Thyroid gland (tissue), 4 donors: Measurements from ENCODE around the gene PHACTR3. TPM values are rescaled to one million over a fixed set of nuclear protein-coding genes. Genes with fewer than 3 reads are reported as not detected.

Experiments used
- DNase-seq, 2 donors: peaks; one replicate each; pipeline ENCODE4 v3.0.0-alpha.2; 2019
- H3K27ac ChIP-seq, 3 donors: fragments of 200-600 bp; sonication (generic); 1 replicate in 2 of 3; 2 replicates in 1 of 3; pipeline ENCODE4 v1.5.1; 2016 to 2019; ENCODE audit warnings: mild to moderate bottlenecking in 1 of 3, moderate library complexity in 1 of 3
- H3K27me3 ChIP-seq: fragments of 200-600 bp; sonication (generic); one replicate; pipeline ENCODE4 v1.5.1; 2019
- H3K36me3 ChIP-seq, 2 donors: fragments of 200-600 bp; sonication (generic); one replicate each; pipeline ENCODE4 v1.5.1; 2016 to 2019
- H3K4me1 ChIP-seq, 2 donors: fragments of 200-600 bp; sonication (generic); one replicate each; pipeline ENCODE4 v1.5.1; 2017 to 2019
- H3K4me3 ChIP-seq, 3 donors: fragments of 200-600 bp; sonication (generic); replicated peaks in 1 of 3; 1 replicate in 2 of 3; 2 replicates in 1 of 3; pipeline ENCODE4 v1.5.1; 2016; ENCODE audit warnings: mild to moderate bottlenecking in 1 of 3
- H3K9me3 ChIP-seq: fragments of 200-600 bp; sonication (generic); one replicate; pipeline ENCODE4 v1.5.1; 2017
- CTCF ChIP-seq, 6 experiments: fragments of 200-600 bp in 3 of 6; fragments of 450-650 bp in 3 of 6; sonication (generic) in 3 of 6; IDR thresholded peaks; one replicate each; pipeline ENCODE4 v1.5.1; 2016 to 2019; ENCODE audit warnings: antibody characterized with exemption in 6 of 6, mild to moderate bottlenecking in 2 of 6, inconsistent platforms in 1 of 6, moderate library complexity in 1 of 6
- POLR2A ChIP-seq, 2 donors: fragments of 450-650 bp; IDR thresholded peaks; one replicate each; pipeline ENCODE4 v1.6.1; 2017; ENCODE audit warnings: antibody characterized with exemption in 2 of 2, mild to moderate bottlenecking in 2 of 2, moderate library complexity in 1 of 2
- WGBS, 2 donors: methylation state at CpG; one replicate each; pipeline ENCODE4 v1.1.5; 2017; 5-methylcytosine and 5-hydroxymethylcytosine counted together
- intact Hi-C: fragments of 100-400 bp; cut with DNase I; formaldehyde crosslinking; loops from one replicate; pipeline ENCODE4 v1.15.1; 2023
- total RNA-seq, 4 donors: library from RNA; depleted of rRNA; stranded (reverse); fragments of >200 nt; gene quantifications; one replicate each; pipeline ENCODE4 v1.2.3, GENCODE V29; 2016

Gene PHACTR3
- total RNA-seq, 4 donors from 2014 or later = 2.4 TPM; not detected in 3

- peaks cover 7% of the 10 kb centered on the region for H3K27me3 ChIP-seq
- no peak for TF ChIP-seq CTCF (IDR thresholded peaks at IDR 0.05)
- TF ChIP-seq POLR2A (IDR thresholded peaks at IDR 0.05) = no peak
Measured at GRCh38 chr20:59575216-59575615, 29.1 kb upstream of the PHACTR3 start.

GRCh38 chr20:59575653-59576052 lies 28.7 kb upstream of the PHACTR3 start:
- no peaks in the 10 kb centered on the region for H3K36me3 ChIP-seq
- H3K9me3 ChIP-seq = no peaks in the 10 kb centered on the region
- no peak overlapping the region for H3K4me3 ChIP-seq
- TF ChIP-seq POLR2A (IDR thresholded peaks at IDR 0.05) (no peak), CTCF (IDR thresholded peaks at IDR 0.05) (no peak)
- H3K27me3 ChIP-seq = peaks cover 7% of the 10 kb centered on the region
- WGBS, 2 donors = 81 to 90% methylated on average over 1 of the region's 1 CpG
- H3K4me1 ChIP-seq = peaks cover 3 to 4% of the 10 kb centered on the region in 2 donors
- intact Hi-C loops = no loop called here
- DNase-seq = no peak
- H3K27ac ChIP-seq = no peak overlapping the region

More at GRCh38 chr20:59575216-59575615, 29.1 kb upstream of the PHACTR3 start:
- no peak overlapping the region for H3K27ac ChIP-seq
- no peaks in the 10 kb centered on the region for H3K9me3 ChIP-seq
- H3K4me3 ChIP-seq = no peak overlapping the region
- WGBS, 2 donors = 45 to 60% methylated on average over 5 of the region's 5 CpGs
- intact Hi-C loops = no loop called here
- no peak for DNase-seq
- peaks cover 3 to 4% of the 10 kb centered on the region in 2 donors for H3K4me1 ChIP-seq
- no peaks in the 10 kb centered on the region for H3K36me3 ChIP-seq

- DNase-seq = no peak
- Histone ChIP-seq H3K9me3 (no peaks in the 10 kb centered on the region), H3K27me3 (peaks cover 7% of the 10 kb centered on the region), H3K36me3 (no peaks in the 10 kb centered on the region), H3K4me1 (peaks cover 3 to 4% of the 10 kb centered on the region in 2 donors), H3K4me3 (no peak overlapping the region), H3K27ac (no peak overlapping the region)
- TF ChIP-seq POLR2A (IDR thresholded peaks at IDR 0.05) (no peak), CTCF (IDR thresholded peaks at IDR 0.05) (no peak)
- intact Hi-C loops = no loop called here
- 34 to 77% methylated on average over 8 to 18 of the region's 18 CpGs for WGBS, 2 donors
Measured at GRCh38 chr20:59576216-59576953, 28.0 kb upstream of the PHACTR3 start.

- 12 to 16% methylated on average over 14 to 22 of the region's 95 CpGs for WGBS, 2 donors
- TF ChIP-seq POLR2A (IDR thresholded peaks at IDR 0.05) = no peak
- TF ChIP-seq CTCF (IDR thresholded peaks at IDR 0.05) = no peak
- intact Hi-C loops = no loop called here
- Histone ChIP-seq H3K9me3 (no peaks in the 10 kb centered on the region), H3K27me3 (peaks cover 7% of the 10 kb centered on the region), H3K4me1 (no peaks in the 10 kb centered on the region), H3K27ac (no peak overlapping the region), H3K36me3 (no peaks in the 10 kb centered on the region), H3K4me3 (no peak overlapping the region)
- no peak for DNase-seq
Measured at GRCh38 chr20:59577037-59577808, 27.1 kb upstream of the PHACTR3 start.
